C4-2B (cell line): ENCODE measurements around the gene PHLDA2.

Source experiments
- ZFX ChIP-seq: fragments of 450-650 bp; IDR thresholded peaks from 2 replicates; pipeline ENCODE4 v1.6.1; 2017
- TF ChIP-seq, protein P1 (sequence below): fragments of 450-650 bp; conservative IDR thresholded peaks from 2 replicates; pipeline ENCODE4 v1.5.1; 2017; ENCODE audit warnings: mild to moderate bottlenecking

DNA sequence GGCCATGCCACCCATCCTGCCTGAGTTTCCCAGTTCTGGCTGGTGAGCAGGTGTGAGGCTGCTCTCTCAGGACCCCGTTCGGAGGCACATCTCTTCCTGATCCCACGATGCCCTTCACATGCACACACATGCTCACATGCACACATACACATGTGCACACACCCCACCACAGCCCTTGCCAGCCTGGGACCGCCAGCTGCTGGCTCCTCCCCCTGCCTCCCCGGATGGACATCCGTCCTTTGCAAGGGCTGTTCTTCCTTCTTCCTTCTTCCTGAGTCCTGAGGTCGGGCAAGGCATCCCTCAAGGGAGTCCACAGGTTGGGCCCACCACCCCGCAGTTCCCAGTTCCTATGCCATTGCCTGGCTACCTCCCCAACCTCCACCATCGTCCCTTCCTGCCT lies 33.2 kb downstream of the PHLDA2 start:
- TF ChIP-seq, protein P1, sequence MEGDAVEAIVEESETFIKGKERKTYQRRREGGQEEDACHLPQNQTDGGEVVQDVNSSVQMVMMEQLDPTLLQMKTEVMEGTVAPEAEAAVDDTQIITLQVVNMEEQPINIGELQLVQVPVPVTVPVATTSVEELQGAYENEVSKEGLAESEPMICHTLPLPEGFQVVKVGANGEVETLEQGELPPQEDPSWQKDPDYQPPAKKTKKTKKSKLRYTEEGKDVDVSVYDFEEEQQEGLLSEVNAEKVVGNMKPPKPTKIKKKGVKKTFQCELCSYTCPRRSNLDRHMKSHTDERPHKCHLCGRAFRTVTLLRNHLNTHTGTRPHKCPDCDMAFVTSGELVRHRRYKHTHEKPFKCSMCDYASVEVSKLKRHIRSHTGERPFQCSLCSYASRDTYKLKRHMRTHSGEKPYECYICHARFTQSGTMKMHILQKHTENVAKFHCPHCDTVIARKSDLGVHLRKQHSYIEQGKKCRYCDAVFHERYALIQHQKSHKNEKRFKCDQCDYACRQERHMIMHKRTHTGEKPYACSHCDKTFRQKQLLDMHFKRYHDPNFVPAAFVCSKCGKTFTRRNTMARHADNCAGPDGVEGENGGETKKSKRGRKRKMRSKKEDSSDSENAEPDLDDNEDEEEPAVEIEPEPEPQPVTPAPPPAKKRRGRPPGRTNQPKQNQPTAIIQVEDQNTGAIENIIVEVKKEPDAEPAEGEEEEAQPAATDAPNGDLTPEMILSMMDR = no peak
- TF ChIP-seq ZFX = no peak
